MG63 (cell line): ENCODE results near the gene OR4X2. TPM values are rescaled to one million over a fixed set of nuclear protein-coding genes. Genes with fewer than 3 reads are reported as not detected.
"Not testable (repeated sequence)": the region's sequence is repeated elsewhere in the genome, so short reads cannot be mapped to it uniquely, and the experiment has no call there.

Source experiments
- DNase-seq: peaks from one replicate; pipeline ENCODE4 v3.0.0-alpha.2; 2020
- H3K27me3 ChIP-seq: fragments of 250-450 bp; sonication (Bioruptor Pico); 2 replicates; pipeline ENCODE4 v1.5.1; 2020; ENCODE audit warnings: mild to moderate bottlenecking, moderate library complexity
- H3K36me3 ChIP-seq: fragments of 250-450 bp; sonication (Bioruptor Pico); 2 replicates; pipeline ENCODE4 v1.5.1; 2020; ENCODE audit warnings: mild to moderate bottlenecking, moderate library complexity
- H3K4me3 ChIP-seq: fragments of 250-450 bp; sonication (Bioruptor Pico); 2 replicates; pipeline ENCODE4 v1.5.1; 2020; ENCODE audit warnings: mild to moderate bottlenecking, moderate library complexity
- H3K9me3 ChIP-seq: fragments of 250-450 bp; sonication (Bioruptor Pico); 2 replicates; pipeline ENCODE4 v1.5.1; 2020; ENCODE audit warnings: mild to moderate bottlenecking, moderate library complexity
- total RNA-seq: library from RNA; depleted of rRNA; stranded (reverse); fragments of >200 nt; shearing (Covaris generic); gene quantifications from 2 replicates; pipeline ENCODE4 v1.2.3, GENCODE V29; 2014; ENCODE audit warnings: low replicate concordance; rRNA removed

OR4X2 gene, protein sequence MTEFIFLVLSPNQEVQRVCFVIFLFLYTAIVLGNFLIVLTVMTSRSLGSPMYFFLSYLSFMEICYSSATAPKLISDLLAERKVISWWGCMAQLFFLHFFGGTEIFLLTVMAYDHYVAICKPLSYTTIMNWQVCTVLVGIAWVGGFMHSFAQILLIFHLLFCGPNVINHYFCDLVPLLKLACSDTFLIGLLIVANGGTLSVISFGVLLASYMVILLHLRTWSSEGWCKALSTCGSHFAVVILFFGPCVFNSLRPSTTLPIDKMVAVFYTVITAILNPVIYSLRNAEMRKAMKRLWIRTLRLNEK
- total RNA-seq, result 0.49 TPM in 1 of 2 replicates, not detected in the other

DNA sequence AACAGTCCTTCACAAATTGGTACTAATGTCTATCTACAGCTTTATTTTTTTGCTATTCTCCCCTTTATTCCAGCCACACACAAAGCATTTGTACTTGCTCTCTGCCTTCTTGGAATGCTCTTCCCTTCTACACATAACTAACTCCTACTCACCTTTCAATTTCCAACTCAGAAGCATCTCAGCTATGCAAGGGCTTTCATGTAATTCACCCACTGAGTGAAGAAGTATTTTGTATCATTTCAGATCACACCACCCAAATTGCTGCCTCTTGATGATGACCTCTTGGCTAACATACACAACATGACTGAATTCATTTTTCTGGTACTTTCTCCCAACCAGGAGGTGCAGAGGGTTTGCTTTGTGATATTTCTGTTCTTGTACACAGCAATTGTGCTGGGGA, at the start of gene OR4X2:
TSS of gene OR4X2 (plus strand) at position 301 of the 400 bp plus-strand sequence. CDS start at position 301, 0 bp downstream.
- Histone ChIP-seq H3K27me3 (no peaks in the 10 kb centered on the region), H3K4me3 (no peak within 1 kb of the TSS), H3K36me3 (no peaks in the 10 kb centered on the region), H3K9me3 (0 out of 2 replicates have a peak, but pooled peaks cover 5% of the 10 kb centered on the region)
- DNase-seq, result no peak

DNA sequence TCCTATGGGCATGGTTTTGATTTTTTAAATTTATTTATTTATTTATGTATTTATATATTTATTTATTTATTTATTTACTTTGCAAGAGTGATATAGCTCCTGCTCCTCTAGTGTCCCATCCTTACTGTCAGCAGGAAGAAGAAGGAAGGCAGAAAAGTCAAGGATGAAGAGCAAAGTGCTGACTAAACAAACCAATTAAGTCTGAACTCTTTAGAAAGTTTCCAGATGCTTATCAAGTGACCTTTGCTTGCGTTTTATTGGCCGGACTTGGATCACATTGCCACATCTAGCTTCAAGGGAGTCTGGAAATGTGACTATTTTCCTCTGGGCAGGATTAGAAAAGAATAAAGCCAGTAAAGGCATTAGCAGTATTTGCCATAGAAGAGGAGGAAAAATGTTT, 37.0 kb upstream of the OR4X2 start:
- Histone ChIP-seq H3K36me3 (no peaks in the 10 kb centered on the region), H3K9me3 (no peaks in the 10 kb centered on the region; the same call in 1 of the 2 replicates), H3K4me3 (no peak overlapping the region), H3K27me3 (no peaks in the 10 kb centered on the region)
- DNase-seq, result no peak

- no peak overlapping the region for H3K4me3 ChIP-seq
- H3K27me3 ChIP-seq, result no peaks in the 10 kb centered on the region
- DNase-seq, result peak; percentile 12
- H3K36me3 ChIP-seq, result no peaks in the 10 kb centered on the region
- H3K9me3 ChIP-seq, result no peaks in the 10 kb centered on the region
Measured at GRCh38 chr11:48210052-48210451, 34.9 kb upstream of the OR4X2 start.

GRCh38 chr11:48216510-48216909, 28.4 kb upstream of the OR4X2 start, which contains the start of gene OR4B1:
Gene OR4B1 (plus strand): TSS chr11:48216810. CDS start chr11:48216810, 0 bp downstream.
- Histone ChIP-seq H3K36me3 (no peaks in the 10 kb centered on the region), H3K9me3 (no peaks in the 10 kb centered on the region), H3K27me3 (no peaks in the 10 kb centered on the region), H3K4me3 (no peak within 1 kb of the TSS)
- DNase-seq, result no peak

- H3K9me3 ChIP-seq, result no peaks in the 10 kb centered on the region
- no peak overlapping the region for H3K4me3 ChIP-seq
- H3K36me3 ChIP-seq, result no peaks in the 10 kb centered on the region
- H3K27me3 ChIP-seq, result no peaks in the 10 kb centered on the region
- DNase-seq, result no peak
Measured at GRCh38 chr11:48228761-48229160, 16.1 kb upstream of the OR4X2 start.

DNA sequence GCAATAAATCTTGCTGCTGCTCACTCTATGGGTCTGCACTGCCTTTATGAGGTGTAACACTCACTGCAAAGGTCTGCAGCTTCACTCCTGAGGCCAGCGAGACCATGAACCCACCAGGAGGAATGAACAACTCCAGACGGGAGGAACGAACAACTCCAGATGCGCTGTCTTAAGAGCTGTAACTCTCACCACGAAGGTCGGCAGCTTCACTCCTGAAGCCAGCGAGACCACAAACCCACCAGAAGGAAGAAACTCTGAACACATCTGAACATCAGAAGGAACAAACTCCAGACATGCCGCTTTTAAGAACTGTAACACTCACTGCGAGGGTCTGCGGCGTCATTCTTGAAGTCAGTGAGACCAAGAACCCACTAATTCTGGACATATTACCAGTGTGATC, 14.8 kb upstream of the OR4X2 start:
- not testable (repeated sequence) for H3K9me3 ChIP-seq, H3K4me3 ChIP-seq, H3K36me3 ChIP-seq, H3K27me3 ChIP-seq, DNase-seq

DNA sequence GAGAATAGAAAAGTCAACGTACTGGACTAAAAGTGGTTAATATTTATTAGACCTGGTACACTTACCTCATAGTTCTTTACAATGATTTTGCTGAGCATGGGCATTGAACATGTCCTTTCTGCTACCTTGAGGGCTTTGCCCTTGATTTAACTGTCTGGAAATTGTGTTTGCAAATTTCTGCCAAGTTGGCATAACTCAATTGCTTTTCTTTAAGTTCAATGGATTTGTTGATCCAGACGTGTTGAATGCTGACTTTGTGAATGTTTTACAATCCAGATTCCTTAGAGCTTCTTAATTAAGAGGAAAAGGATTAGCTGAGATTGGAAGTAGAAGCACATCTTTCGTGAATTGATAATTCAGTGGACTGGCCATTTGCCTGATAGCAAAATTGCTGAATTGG, 7.2 kb upstream of the OR4X2 start:
- Histone ChIP-seq H3K9me3 (no peaks in the 10 kb centered on the region), H3K36me3 (no peaks in the 10 kb centered on the region), H3K27me3 (peaks cover 3% of the 10 kb centered on the region; the same call in 1 of the 2 replicates), H3K4me3 (no peak overlapping the region)
- no peak for DNase-seq

GRCh38 chr11:48242501-48242900, 2.4 kb upstream of the OR4X2 start:
- no peaks in the 10 kb centered on the region for H3K9me3 ChIP-seq
- no peak for DNase-seq
- H3K27me3 ChIP-seq, result peaks cover 3% of the 10 kb centered on the region; the same call in 1 of the 2 replicates
- no peak overlapping the region for H3K4me3 ChIP-seq
- H3K36me3 ChIP-seq, result no peaks in the 10 kb centered on the region

- no peak for DNase-seq
- Histone ChIP-seq H3K9me3 (0 out of 2 replicates have a peak, but pooled peaks cover 5% of the 10 kb centered on the region), H3K36me3 (no peaks in the 10 kb centered on the region), H3K27me3 (no peaks in the 10 kb centered on the region), H3K4me3 (no peak overlapping the region)
Measured at GRCh38 chr11:48248902-48249301, 4.0 kb downstream of the OR4X2 start.

DNA sequence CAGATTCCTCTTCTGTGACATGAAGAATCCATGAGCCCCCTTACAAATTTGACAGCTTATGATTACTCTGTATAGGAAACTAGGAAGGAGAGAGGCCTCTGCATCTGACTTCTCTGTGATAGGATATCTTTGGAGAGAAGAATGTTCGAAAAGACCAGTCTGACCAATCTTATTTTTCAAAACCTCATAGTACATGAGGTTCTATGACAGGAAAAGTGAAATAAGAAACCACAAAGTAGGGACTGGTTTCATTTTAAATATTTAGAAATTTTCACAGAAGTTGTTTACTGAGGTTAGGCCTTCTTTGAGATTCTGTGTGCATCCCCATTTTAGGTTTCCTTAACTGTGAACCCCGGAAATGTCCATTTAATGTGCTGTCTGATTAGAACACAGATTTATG, 16.7 kb downstream of the OR4X2 start:
- Histone ChIP-seq H3K9me3 (no peaks in the 10 kb centered on the region), H3K4me3 (no peak overlapping the region), H3K27me3 (no peaks in the 10 kb centered on the region), H3K36me3 (no peaks in the 10 kb centered on the region)
- DNase-seq, result no peak

DNA sequence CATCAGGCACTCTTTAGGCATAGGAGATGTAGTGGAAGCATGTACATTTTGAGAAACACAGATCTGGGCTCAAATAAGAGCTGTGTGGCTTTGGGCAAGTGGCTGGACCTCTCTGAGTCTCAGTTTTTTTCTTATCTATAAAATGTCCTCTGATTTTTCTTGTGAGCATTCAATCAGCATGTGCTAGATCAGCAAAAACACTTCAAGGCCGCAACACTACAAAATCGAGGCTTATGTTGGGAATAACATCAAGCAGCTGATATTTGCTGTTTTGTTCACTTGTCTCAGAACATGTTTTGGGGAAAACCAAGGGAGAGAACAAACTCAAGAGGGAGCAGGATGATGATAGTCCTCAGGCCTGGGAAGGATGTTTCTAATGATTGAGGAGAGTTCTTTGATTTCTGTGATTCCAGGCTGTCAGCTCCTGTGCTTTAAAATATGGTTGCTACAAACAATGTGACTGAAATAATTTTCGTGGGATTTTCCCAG, 18.6 kb downstream of the OR4X2 start, which contains the start of gene OR4X1:
TSS of gene OR4X1 (plus strand) at position 439 of the 489 bp plus-strand sequence. CDS start at position 439, 0 bp downstream.
- Histone ChIP-seq H3K27me3 (no peaks in the 10 kb centered on the region), H3K9me3 (no peaks in the 10 kb centered on the region), H3K4me3 (no peak within 1 kb of the TSS), H3K36me3 (no peaks in the 10 kb centered on the region)
- no peak for DNase-seq

DNA sequence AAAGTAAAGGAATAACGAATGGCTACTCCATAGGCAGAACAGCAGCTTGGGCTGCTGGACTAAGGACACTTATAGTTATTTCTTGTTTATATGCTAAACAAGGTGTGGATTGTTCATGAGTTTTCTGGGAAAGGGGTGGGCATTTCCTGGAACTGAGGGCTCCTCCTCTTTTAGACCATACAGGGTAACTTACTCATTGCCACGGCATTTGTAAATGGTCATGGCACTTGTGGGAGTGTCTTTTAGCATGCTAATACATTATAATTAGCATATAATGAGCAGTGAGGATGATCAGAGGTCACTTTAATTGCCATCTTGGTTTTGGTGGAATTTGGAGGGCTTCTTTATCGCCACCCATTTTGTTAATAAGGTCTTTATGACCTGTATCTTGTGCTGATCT, 25.7 kb downstream of the OR4X2 start:
- Histone ChIP-seq H3K27me3 (no peaks in the 10 kb centered on the region), H3K9me3 (no peaks in the 10 kb centered on the region), H3K4me3 (no peak overlapping the region), H3K36me3 (no peaks in the 10 kb centered on the region)
- no peak for DNase-seq

- no peaks in the 10 kb centered on the region for H3K36me3 ChIP-seq
- no peak overlapping the region for H3K4me3 ChIP-seq
- DNase-seq, result no peak
- no peaks in the 10 kb centered on the region for H3K9me3 ChIP-seq
- H3K27me3 ChIP-seq, result no peaks in the 10 kb centered on the region
Measured at GRCh38 chr11:48272606-48273005, 27.7 kb downstream of the OR4X2 start.

Other genes with a start within 250 kb of the OR4X2 start
- gene OR4B1, start 28.3 kb upstream of the OR4X2 start, total RNA-seq, result not detected in 2 replicates
- not detected in 2 replicates for gene OR4X1, start 18.8 kb downstream of the OR4X2 start, total RNA-seq
- gene OR4S1, start 61.1 kb downstream of the OR4X2 start, total RNA-seq, result not detected in 2 replicates
- not detected in 2 replicates for gene OR4C3, start 79.8 kb downstream of the OR4X2 start, total RNA-seq
- not detected in 2 replicates for gene OR4C5, start 121.4 kb downstream of the OR4X2 start, total RNA-seq
- not detected in 2 replicates for gene OR4A47, start 243.7 kb downstream of the OR4X2 start, total RNA-seq